HepG2 (cell line): ENCODE data around the gene SLC13A3. TPM values are rescaled to one million over a fixed set of nuclear protein-coding genes. Genes with fewer than 3 reads are reported as not detected.

Experiments used
- HCFC1 ChIP-seq: fragments of 150-350 bp; IDR thresholded peaks from 2 replicates; pipeline ENCODE4 v1.6.1; 2014; ENCODE audit warnings: low read depth, low read length
- HES4 ChIP-seq: sonication (generic); formaldehyde crosslinking; IDR thresholded peaks from 2 replicates; pipeline ENCODE4 v1.9.0; 2021; ENCODE audit warnings: mild to moderate bottlenecking, missing genetic modification reagents, borderline replicate concordance
- HOXD1 ChIP-seq: sonication (generic); formaldehyde crosslinking; IDR thresholded peaks from 2 replicates; pipeline ENCODE4 v1.5.0; 2020; ENCODE audit warnings: missing genetic modification reagents
- IRF1 ChIP-seq: sonication (generic); formaldehyde crosslinking; IDR thresholded peaks from 2 replicates; pipeline ENCODE4 v1.4.0; 2020; ENCODE audit warnings: low read depth, mild to moderate bottlenecking, missing genetic modification reagents
- KDM4B ChIP-seq: sonication (generic); formaldehyde crosslinking; IDR thresholded peaks from 2 replicates; pipeline ENCODE4 v1.4.0; 2020; ENCODE audit warnings: missing genetic modification reagents
- RARG ChIP-seq: sonication (generic); formaldehyde crosslinking; IDR thresholded peaks from 2 replicates; pipeline ENCODE4 v1.4.0; 2020; ENCODE audit warnings: low read depth, mild to moderate bottlenecking, missing genetic modification reagents
- SOX13 ChIP-seq, 3 experiments: fragments of 450-650 bp in 1 of 3; sonication (generic) in 1 of 3; formaldehyde crosslinking in 1 of 3; IDR thresholded peaks in 2 of 3; conservative IDR thresholded peaks in 1 of 3; 2 replicates each; pipeline versions ENCODE4 v1.5.0 to v1.6.1; 2016 to 2020; ENCODE audit warnings: antibody characterized with exemption in 1 of 3, mild to moderate bottlenecking in 1 of 3, missing compliant biosample characterization in 1 of 3, missing genetic modification reagents in 1 of 3, moderate library complexity in 1 of 3
- SRY ChIP-seq: sonication (generic); formaldehyde crosslinking; IDR thresholded peaks from 2 replicates; pipeline ENCODE4 v1.8.0; 2022; ENCODE audit warnings: mild to moderate bottlenecking, missing genetic modification reagents
- SSRP1 ChIP-seq: IDR thresholded peaks from 2 replicates; pipeline ENCODE4 v1.6.1; 2016; ENCODE audit warnings: control low read depth
- TBX2 ChIP-seq: sonication (generic); formaldehyde crosslinking; IDR thresholded peaks from 2 replicates; pipeline ENCODE4 v1.5.0; 2020; ENCODE audit warnings: missing genetic modification reagents, mild to moderate bottlenecking, borderline replicate concordance
- ZBTB33 ChIP-seq: sonication (generic); formaldehyde crosslinking; IDR thresholded peaks from 2 replicates; pipeline ENCODE4 v1.4.0; 2020; ENCODE audit warnings: missing genetic modification reagents
- ZNF230 ChIP-seq: sonication (generic); formaldehyde crosslinking; IDR thresholded peaks from 2 replicates; pipeline ENCODE4 v1.4.0; 2020; ENCODE audit warnings: mild to moderate bottlenecking, missing genetic modification reagents
- ZNF281 ChIP-seq: sonication (generic); formaldehyde crosslinking; IDR thresholded peaks from 2 replicates; pipeline ENCODE4 v1.4.0; 2020; ENCODE audit warnings: missing genetic modification reagents, borderline replicate concordance
- ZNF609 ChIP-seq: sonication (generic); formaldehyde crosslinking; IDR thresholded peaks from 2 replicates; pipeline ENCODE4 v1.4.0; 2020; ENCODE audit warnings: mild to moderate bottlenecking, missing genetic modification reagents, borderline replicate concordance
- ZNF678 ChIP-seq: sonication (generic); formaldehyde crosslinking; IDR thresholded peaks from 2 replicates; pipeline ENCODE4 v1.4.0; 2020; ENCODE audit warnings: mild to moderate bottlenecking, missing genetic modification reagents
- ZSCAN25 ChIP-seq: sonication (generic); formaldehyde crosslinking; IDR thresholded peaks from 2 replicates; pipeline ENCODE4 v1.8.0; 2022; ENCODE audit warnings: mild to moderate bottlenecking, missing genetic modification reagents
- ZZZ3 ChIP-seq: sonication (generic); formaldehyde crosslinking; IDR thresholded peaks from 2 replicates; pipeline ENCODE4 v1.4.0; 2020; ENCODE audit warnings: missing genetic modification reagents, mild to moderate bottlenecking, borderline replicate concordance
- polyA plus RNA-seq, 8 experiments: library from polyadenylated mRNA; depleted of rRNA in 3 of 8; stranded (reverse) in 7 of 8; unstranded in 1 of 8; fragments of >200 nt; fragmentation: Illumina TruSeq in 4 of 8; extraction: Trizol in 4 of 8; gene quantifications; 2 replicates each; pipeline versions ENCODE4 v1.2.1 to v1.2.3, GENCODE V29; 2011 to 2016; ENCODE audit warnings: low read depth in 4 of 8, missing spikeins in 1 of 8, mixed read lengths in 1 of 8; ENCODE audit not compliant: insufficient read depth in 1 of 8
- total RNA-seq, 5 experiments: library from RNA; depleted of rRNA; stranded (reverse); fragments of >200 nt; fragmentation: Illumina TruSeq; extraction: Trizol; gene quantifications; 2 replicates each; pipeline ENCODE4 v1.2.3, GENCODE V29; 2016; ENCODE audit warnings: low read depth in 1 of 5
- TF ChIP-seq, protein P1 (sequence below): IDR thresholded peaks from 2 replicates; pipeline ENCODE4 v1.6.1; 2016; ENCODE audit warnings: missing biosample characterization, missing genetic modification reagents, low read depth

The SLC13A3 gene
- total and polyA plus RNA-seq, 2 of the 13 experiments (the other 11 are each of a cell fraction or from before 2014, with no cell fraction given) = 66.5 to 76.0 TPM

DNA sequence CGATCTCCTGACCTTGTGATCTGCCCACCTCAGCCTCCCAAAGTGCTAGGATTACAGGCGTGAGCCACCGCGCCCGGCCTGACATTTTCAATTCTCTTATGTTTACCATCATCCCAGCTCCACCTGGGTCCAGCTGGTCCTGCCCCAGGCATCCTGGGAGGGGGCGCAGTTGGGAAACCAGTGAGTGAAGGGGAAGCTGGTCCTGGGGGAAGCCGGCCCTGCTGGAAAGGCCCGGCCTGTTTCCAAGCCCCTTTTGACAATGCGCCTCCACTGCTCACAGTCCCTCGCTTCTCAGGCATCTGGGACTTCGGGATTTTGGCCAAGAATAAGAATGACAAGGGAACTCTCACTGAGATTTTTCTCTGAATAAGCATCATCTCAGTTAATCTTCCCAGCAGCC is 14.2 kb downstream of the SLC13A3 start (continued):
- TF ChIP-seq ZNF609 = no peak
- TF ChIP-seq ZSCAN25 = no peak
- 0 out of 2 replicates have a peak, but pooled peaks have one; percentile 5 for TF ChIP-seq ZNF281
- no peak for TF ChIP-seq ZNF678 (CRISPR knock-in tag)
- no peak for TF ChIP-seq IRF1
- TF ChIP-seq HOXD1 = no peak
- no peak for TF ChIP-seq ZZZ3 (CRISPR knock-in tag)
- no peak for TF ChIP-seq SOX13 (IDR thresholded peaks at IDR 0.05)
- no peak for TF ChIP-seq SOX13 (CRISPR knock-in tag; conservative IDR thresholded peaks at IDR 0.05 in 1 of 2, IDR thresholded peaks at IDR 0.05 in 1 of 2)
- no peak for TF ChIP-seq HES4
- no peak for TF ChIP-seq ZNF230 (CRISPR knock-in tag)
- no peak for TF ChIP-seq KDM4B (CRISPR knock-in tag)
- TF ChIP-seq, protein P1, sequence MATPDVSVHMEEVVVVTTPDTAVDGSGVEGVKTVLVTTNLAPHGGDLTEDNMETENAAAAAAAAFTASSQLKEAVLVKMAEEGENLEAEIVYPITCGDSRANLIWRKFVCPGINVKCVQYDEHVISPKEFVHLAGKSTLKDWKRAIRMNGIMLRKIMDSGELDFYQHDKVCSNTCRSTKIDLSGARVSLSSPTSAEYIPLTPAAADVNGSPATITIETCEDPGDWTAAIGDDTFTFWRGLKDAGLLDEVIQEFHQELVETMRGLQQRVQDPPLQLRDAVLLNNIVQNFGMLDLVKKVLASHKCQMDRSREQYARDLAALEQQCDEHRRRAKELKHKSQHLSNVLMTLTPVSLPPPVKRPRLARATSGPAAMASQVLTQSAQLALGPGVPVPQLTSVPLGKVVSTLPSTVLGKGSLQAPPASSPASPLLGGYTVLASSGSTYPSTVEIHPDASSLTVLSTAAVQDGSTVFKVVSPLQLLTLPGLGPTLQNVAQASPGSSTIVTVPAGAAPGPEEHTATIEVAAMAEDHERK = no peak
- no peak for TF ChIP-seq SRY (CRISPR knock-in tag)
- TF ChIP-seq HCFC1 = no peak
- no peak for TF ChIP-seq ZBTB33
- no peak for TF ChIP-seq SSRP1 (CRISPR knock-in tag)
- TF ChIP-seq TBX2 (CRISPR knock-in tag) = no peak
- TF ChIP-seq RARG (CRISPR knock-in tag) = no peak
